ENCODE measurements around the gene TECTA.
"Not testable (repeated sequence)": the region's sequence is repeated elsewhere in the genome, so short reads cannot be mapped to it uniquely, and the experiment has no call there.

TECTA gene

GRCh38 chr11:121159741-121160140, 58.7 kb downstream of the TECTA start:
- Histone ChIP-seq H3K4me3 (replicated peaks; ENCODE audit: insufficient read depth, low read length) (no peak overlapping the region), H3K27ac (replicated peaks) (no peak overlapping the region), H3K27me3 (ENCODE audit: insufficient read depth, poor library complexity, severe bottlenecking) (peaks cover 8% of the 10 kb centered on the region)
- DNase-seq (ENCODE audit: low read depth in 1 of 2, low spot score in 1 of 2), result no peak
- no peak for TF ChIP-seq POLR2AphosphoS5 (IDR thresholded peaks at IDR 0.05; ENCODE audit: low read depth)
- no peak for TF ChIP-seq GABPA (IDR thresholded peaks at IDR 0.05; ENCODE audit: low read depth)
- no peak for TF ChIP-seq REST (IDR thresholded peaks at IDR 0.05; ENCODE audit: insufficient replicate concordance, low read depth)
- no peak for TF ChIP-seq SPI1 (IDR thresholded peaks at IDR 0.05; ENCODE audit: borderline replicate concordance, low read depth)
- TF ChIP-seq CTCF (IDR thresholded peaks at IDR 0.05; ENCODE audit: insufficient read depth, low read length), result no peak

- no peak for TF ChIP-seq REST (IDR thresholded peaks at IDR 0.05; ENCODE audit: insufficient replicate concordance, low read depth)
- TF ChIP-seq GABPA (IDR thresholded peaks at IDR 0.05; ENCODE audit: low read depth), result no peak
- no peak for TF ChIP-seq SPI1 (IDR thresholded peaks at IDR 0.05; ENCODE audit: borderline replicate concordance, low read depth)
- TF ChIP-seq POLR2AphosphoS5 (IDR thresholded peaks at IDR 0.05; ENCODE audit: low read depth), result no peak
- H3K4me3 ChIP-seq (replicated peaks; ENCODE audit: insufficient read depth, low read length), result no peak overlapping the region
- H3K27ac ChIP-seq (replicated peaks), result no peak overlapping the region
- H3K27me3 ChIP-seq (ENCODE audit: insufficient read depth, poor library complexity, severe bottlenecking), result peaks cover 8% of the 10 kb centered on the region
- no peak for DNase-seq (ENCODE audit: low read depth in 1 of 2, low spot score in 1 of 2)
These were observed 60.4 kb downstream of the TECTA start for GRCh38 chr11:121161349-121161917.

GRCh38 chr11:121163658-121164308, 62.7 kb downstream of the TECTA start:
- peaks cover 11% of the 10 kb centered on the region for H3K27me3 ChIP-seq (ENCODE audit: insufficient read depth, poor library complexity, severe bottlenecking)
- no peak overlapping the region for H3K27ac ChIP-seq (replicated peaks)
- TF ChIP-seq REST (IDR thresholded peaks at IDR 0.05; ENCODE audit: insufficient replicate concordance, low read depth), result no peak
- no peak for TF ChIP-seq GABPA (IDR thresholded peaks at IDR 0.05; ENCODE audit: low read depth)
- TF ChIP-seq SPI1 (IDR thresholded peaks at IDR 0.05; ENCODE audit: borderline replicate concordance, low read depth), result no peak
- TF ChIP-seq CTCF (IDR thresholded peaks at IDR 0.05; ENCODE audit: insufficient read depth, low read length), result no peak
- TF ChIP-seq POLR2AphosphoS5 (IDR thresholded peaks at IDR 0.05; ENCODE audit: low read depth), result no peak
- no peak overlapping the region for H3K4me3 ChIP-seq (replicated peaks; ENCODE audit: insufficient read depth, low read length)
- DNase-seq (ENCODE audit: low read depth in 1 of 2, low spot score in 1 of 2), result no peak

- H3K4me3 ChIP-seq (replicated peaks; ENCODE audit: insufficient read depth, low read length); DNase-seq (ENCODE audit: low read depth in 1 of 2, low spot score in 1 of 2); H3K27me3 ChIP-seq (ENCODE audit: insufficient read depth, poor library complexity, severe bottlenecking); H3K27ac ChIP-seq (replicated peaks): not testable (repeated sequence)
These were observed 76.6 kb downstream of the TECTA start for GRCh38 chr11:121177629-121178028.

Measured in HL-60 (cell line).